WTC11 (cell line): ENCODE results near the gene PIGO. TPM values are rescaled to one million over a fixed set of nuclear protein-coding genes. Genes with fewer than 3 reads are reported as not detected.

Experiments used
- ATAC-seq: fragments of 200-7000 bp; cut with Tn5 transposase; 2 replicates; pipeline ENCODE4 v1.10.0; 2021; ENCODE audit warnings: mild to moderate bottlenecking, moderate library complexity
- CTCF ChIA-PET: fragments of 300-600 bp; sonication (Branson Sonifier 250); formaldehyde crosslinking; loops from one replicate; lab custom pipeline; 2021; ENCODE audit warnings: antibody characterized with exemption; lab: Charles Lee
- POLR2A ChIA-PET: fragments of 350-600 bp; sonication (Branson Sonifier 250); formaldehyde crosslinking; loops from one replicate; lab custom pipeline; 2021; ENCODE audit warnings: antibody characterized with exemption; lab: Charles Lee
- DNase-seq: peaks from one replicate; pipeline ENCODE4 v3.0.0; 2021; ENCODE audit warnings: low spot score
- H3K27ac Mint-ChIP-seq: 2 replicates; pipeline ENCODE4 v1.8.0; 2021; ENCODE audit warnings: mixed read lengths
- H3K27me3 Mint-ChIP-seq: 2 replicates; pipeline ENCODE4 v1.8.0; 2021; ENCODE audit warnings: low read depth, mild to moderate bottlenecking, moderate library complexity, mixed read lengths
- H3K36me3 Mint-ChIP-seq: 2 replicates; pipeline ENCODE4 v1.8.0; 2021; ENCODE audit warnings: mixed read lengths
- H3K4me1 Mint-ChIP-seq: 2 replicates; pipeline ENCODE4 v1.8.0; 2022; ENCODE audit warnings: mixed read lengths
- H3K4me3 Mint-ChIP-seq: 2 replicates; pipeline ENCODE4 v1.8.0; 2021; ENCODE audit warnings: mild to moderate bottlenecking, moderate library complexity, mixed read lengths
- H3K9me3 Mint-ChIP-seq: 2 replicates; pipeline ENCODE4 v1.8.0; 2021; ENCODE audit warnings: mixed read lengths
- AR ChIP-seq: fragments of 250-450 bp; sonication (Bioruptor Pico); IDR thresholded peaks from 2 replicates; pipeline ENCODE4 v1.9.0; 2021; ENCODE audit warnings: mild to moderate bottlenecking
- ATF1 ChIP-seq: sonication (generic); formaldehyde crosslinking; IDR thresholded peaks from 2 replicates; pipeline ENCODE4 v1.8.1; 2023; ENCODE audit warnings: mild to moderate bottlenecking, moderate library complexity, missing genetic modification reagents
- ATF6 ChIP-seq: sonication (generic); formaldehyde crosslinking; IDR thresholded peaks from 2 replicates; pipeline ENCODE4 v1.8.1; 2023; ENCODE audit warnings: mild to moderate bottlenecking, missing genetic modification reagents
- CDX4 ChIP-seq: fragments of 250-450 bp; sonication (Bioruptor Pico); IDR thresholded peaks from 2 replicates; pipeline ENCODE4 v1.9.0; 2021; ENCODE audit warnings: moderate library complexity, mild to moderate bottlenecking, inconsistent platforms, borderline replicate concordance
- E2F1 ChIP-seq: sonication (generic); formaldehyde crosslinking; IDR thresholded peaks from 2 replicates; pipeline ENCODE4 v1.8.0; 2022; ENCODE audit warnings: mild to moderate bottlenecking, missing genetic modification reagents
- E2F4 ChIP-seq: sonication (generic); formaldehyde crosslinking; IDR thresholded peaks from 2 replicates; pipeline ENCODE4 v1.8.1; 2022; ENCODE audit warnings: low read depth, mild to moderate bottlenecking, moderate library complexity, missing genetic modification reagents, borderline replicate concordance
- GABPB1 ChIP-seq: sonication (generic); formaldehyde crosslinking; IDR thresholded peaks from 2 replicates; pipeline ENCODE4 v1.8.1; 2023; ENCODE audit warnings: mild to moderate bottlenecking, missing genetic modification reagents
- GTF2I ChIP-seq: fragments of 250-450 bp; sonication (Bioruptor Pico); conservative IDR thresholded peaks from 2 replicates; pipeline ENCODE4 v1.4.0; 2021; ENCODE audit warnings: mild to moderate bottlenecking
- HMGA2 ChIP-seq: fragments of 250-450 bp; sonication (Bioruptor Pico); IDR thresholded peaks from 2 replicates; pipeline ENCODE4 v1.4.0; 2021; ENCODE audit warnings: mild to moderate bottlenecking, moderate library complexity
- HMGXB4 ChIP-seq: sonication (generic); formaldehyde crosslinking; IDR thresholded peaks from 2 replicates; pipeline ENCODE4 v1.8.1; 2023; ENCODE audit warnings: mild to moderate bottlenecking, moderate library complexity, missing genetic modification reagents
- IRF1 ChIP-seq: sonication (generic); formaldehyde crosslinking; IDR thresholded peaks from 2 replicates; pipeline ENCODE4 v1.8.0; 2023; ENCODE audit warnings: missing genetic modification reagents
- KAT7 ChIP-seq: sonication (generic); formaldehyde crosslinking; IDR thresholded peaks from 2 replicates; pipeline ENCODE4 v1.8.1; 2023; ENCODE audit warnings: missing genetic modification reagents, mild to moderate bottlenecking, borderline replicate concordance
- PREB ChIP-seq: sonication (generic); formaldehyde crosslinking; IDR thresholded peaks from 2 replicates; pipeline ENCODE4 v1.8.1; 2022; ENCODE audit warnings: mild to moderate bottlenecking, missing genetic modification reagents, moderate library complexity, borderline replicate concordance
- RELA ChIP-seq: sonication (generic); formaldehyde crosslinking; IDR thresholded peaks from 2 replicates; pipeline ENCODE4 v1.8.1; 2022; ENCODE audit warnings: missing genetic modification reagents, mild to moderate bottlenecking, borderline replicate concordance
- SMAD3 ChIP-seq: sonication (generic); formaldehyde crosslinking; IDR thresholded peaks from 2 replicates; pipeline ENCODE4 v1.8.0; 2022; ENCODE audit warnings: missing genetic modification reagents, mild to moderate bottlenecking, borderline replicate concordance
- USF2 ChIP-seq: sonication (generic); formaldehyde crosslinking; IDR thresholded peaks from 2 replicates; pipeline ENCODE4 v1.8.1; 2023; ENCODE audit warnings: mild to moderate bottlenecking, missing genetic modification reagents, moderate library complexity
- ZNF121 ChIP-seq: sonication (generic); formaldehyde crosslinking; IDR thresholded peaks from 2 replicates; pipeline ENCODE4 v1.8.0; 2023; ENCODE audit warnings: missing genetic modification reagents
- ZNF671 ChIP-seq: fragments of 250-450 bp; sonication (Bioruptor Pico); IDR thresholded peaks from 2 replicates; pipeline ENCODE4 v1.8.0; 2021; ENCODE audit warnings: mild to moderate bottlenecking
- total RNA-seq: library from RNA; stranded (reverse); gene quantifications from 3 replicates; pipeline ENCODE4 v1.2.3, GENCODE V29; 2021

The PIGO gene
- total RNA-seq, 1 experiment from 2014 or later: 23.8 TPM

GRCh38 chr9:35103660-35104191 lies 7.3 kb upstream of the PIGO start:
- CTCF ChIA-PET: interaction anchor here (0.7 to 1.8 kb wide), 14 partner anchors 8 to 554 kb away, joined by 3 to 28 read pairs (median 4); partner anchors contain the start of genes ATOSB, CCDC107, RMRP and VCP
- H3K27ac Mint-ChIP-seq: peak overlapping the region; percentile 99
- peaks cover 16% of the 10 kb centered on the region for H3K4me1 Mint-ChIP-seq
- peaks cover 22% of the 10 kb centered on the region for H3K36me3 Mint-ChIP-seq
- TF ChIP-seq ATF6 (CRISPR knock-in tag) (no peak), PREB (CRISPR knock-in tag) (no peak), HMGA2 (CRISPR knock-in tag) (no peak), ATF1 (CRISPR knock-in tag) (no peak), ZNF121 (no peak), GTF2I (no peak), CDX4 (CRISPR knock-in tag) (no peak), ZNF671 (CRISPR knock-in tag) (no peak), AR (CRISPR knock-in tag) (no peak), RELA (no peak), GABPB1 (CRISPR knock-in tag) (no peak), USF2 (CRISPR knock-in tag) (no peak), E2F4 (CRISPR knock-in tag) (no peak), HMGXB4 (CRISPR knock-in tag) (no peak), SMAD3 (no peak), IRF1 (CRISPR knock-in tag) (no peak), KAT7 (no peak), E2F1 (CRISPR knock-in tag) (no peak)
- TF ChIP-seq, all 79 proteins: peak for 0
- ATAC-seq (no peak), DNase-seq (no peak)
- no peaks in the 10 kb centered on the region for H3K9me3 Mint-ChIP-seq
- H3K27me3 Mint-ChIP-seq: no peaks in the 10 kb centered on the region
- POLR2A ChIA-PET: interaction anchor here (0.8 to 2.7 kb wide), 7 partner anchors 8 to 587 kb away, joined by 3 to 18 read pairs (median 14); partner anchors contain the start of genes ATOSB, FANCG, UNC13B and VCP
- peak overlapping the region; percentile 96 for H3K4me3 Mint-ChIP-seq
